Endothelial cell of umbilical vein (primary cell): ENCODE data around the gene FAM193B.

Experiments used
- EZH2 ChIP-seq: IDR thresholded peaks from 2 replicates; pipeline ENCODE4 v1.6.1; 2012; ENCODE audit warnings: borderline replicate concordance, low read depth, mild to moderate bottlenecking, moderate library complexity, low read length, inconsistent platforms; ENCODE audit not compliant: severe bottlenecking
- FOS ChIP-seq: IDR thresholded peaks from 2 replicates; pipeline ENCODE4 v1.6.1; 2011; ENCODE audit warnings: mild to moderate bottlenecking, low read length, moderate library complexity, borderline replicate concordance; ENCODE audit not compliant: insufficient read depth
- JUN ChIP-seq: IDR thresholded peaks from 2 replicates; pipeline ENCODE4 v1.6.1; 2011; ENCODE audit warnings: borderline replicate concordance, low read depth; ENCODE audit not compliant: insufficient read length, insufficient read depth
- POLR2A ChIP-seq: IDR thresholded peaks from 2 replicates; pipeline ENCODE4 v1.6.1; 2012; ENCODE audit warnings: low read depth, mild to moderate bottlenecking, control low read depth, low read length
- POLR2AphosphoS5 ChIP-seq: IDR thresholded peaks from 2 replicates; pipeline ENCODE4 v1.6.1; 2012; ENCODE audit warnings: low read depth, mild to moderate bottlenecking, control low read depth, low read length, moderate library complexity; ENCODE audit not compliant: insufficient read depth
- TF ChIP-seq, protein P1 (sequence below), 2 donors: IDR thresholded peaks; 1 replicate in 1 of 2; 2 replicates in 1 of 2; pipeline ENCODE4 v1.5.1; 2011; ENCODE audit warnings: low read length in 2 of 2, mild to moderate bottlenecking in 2 of 2, moderate library complexity in 2 of 2, control low read depth in 1 of 2, inconsistent platforms in 1 of 2, low read depth in 1 of 2; ENCODE audit not compliant: insufficient read depth in 1 of 2; ENCODE audit errors: extremely low read depth in 1 of 2

DNA sequence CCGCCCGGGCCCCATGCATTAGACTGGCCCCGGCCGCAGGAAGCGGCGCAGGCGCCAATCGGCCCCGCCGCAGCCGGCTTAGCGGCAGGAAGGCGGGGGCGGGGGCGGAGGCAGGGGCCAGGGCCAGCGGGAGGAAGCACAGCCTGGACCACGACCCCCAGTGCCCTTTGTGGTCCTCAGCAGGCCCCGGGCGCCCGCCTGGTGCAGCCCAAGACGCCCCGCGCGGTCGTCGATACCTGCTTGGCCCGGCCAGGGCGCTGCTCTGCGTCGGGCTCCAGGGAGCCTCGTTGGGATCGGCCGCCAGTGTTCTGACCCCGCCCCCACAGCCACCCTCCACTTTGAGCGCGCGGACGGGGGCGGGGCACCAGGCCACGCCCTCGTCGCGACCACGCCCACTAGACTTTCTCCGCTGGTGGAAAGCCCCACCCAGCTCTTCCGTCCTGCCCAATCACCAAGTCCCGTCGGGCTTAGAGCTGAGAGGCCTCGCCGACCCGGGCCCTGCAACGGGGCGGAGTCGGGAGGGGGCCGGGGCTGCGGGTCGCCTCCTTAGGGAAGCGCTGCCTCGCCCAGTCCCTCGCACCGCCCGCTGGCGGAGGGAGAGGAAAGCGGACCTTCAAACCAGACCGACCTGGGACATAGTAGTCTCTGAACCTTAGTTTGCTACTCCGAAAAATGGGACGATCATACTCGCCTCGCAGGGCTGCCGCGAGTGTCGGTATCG is 56.9 kb downstream of the FAM193B start, which contains the start of gene PDLIM7:
- TF ChIP-seq, protein P1, sequence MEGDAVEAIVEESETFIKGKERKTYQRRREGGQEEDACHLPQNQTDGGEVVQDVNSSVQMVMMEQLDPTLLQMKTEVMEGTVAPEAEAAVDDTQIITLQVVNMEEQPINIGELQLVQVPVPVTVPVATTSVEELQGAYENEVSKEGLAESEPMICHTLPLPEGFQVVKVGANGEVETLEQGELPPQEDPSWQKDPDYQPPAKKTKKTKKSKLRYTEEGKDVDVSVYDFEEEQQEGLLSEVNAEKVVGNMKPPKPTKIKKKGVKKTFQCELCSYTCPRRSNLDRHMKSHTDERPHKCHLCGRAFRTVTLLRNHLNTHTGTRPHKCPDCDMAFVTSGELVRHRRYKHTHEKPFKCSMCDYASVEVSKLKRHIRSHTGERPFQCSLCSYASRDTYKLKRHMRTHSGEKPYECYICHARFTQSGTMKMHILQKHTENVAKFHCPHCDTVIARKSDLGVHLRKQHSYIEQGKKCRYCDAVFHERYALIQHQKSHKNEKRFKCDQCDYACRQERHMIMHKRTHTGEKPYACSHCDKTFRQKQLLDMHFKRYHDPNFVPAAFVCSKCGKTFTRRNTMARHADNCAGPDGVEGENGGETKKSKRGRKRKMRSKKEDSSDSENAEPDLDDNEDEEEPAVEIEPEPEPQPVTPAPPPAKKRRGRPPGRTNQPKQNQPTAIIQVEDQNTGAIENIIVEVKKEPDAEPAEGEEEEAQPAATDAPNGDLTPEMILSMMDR (IDR thresholded peaks at IDR 0.05; ENCODE audit: extremely low read depth in 1 of 2, insufficient read depth in 1 of 2, low read depth in 1 of 2, low read length in 2 of 2): no peak
- TF ChIP-seq POLR2A: peak; percentile 99
- peak; percentile 99 for TF ChIP-seq POLR2AphosphoS5
- TF ChIP-seq JUN: no peak
- TF ChIP-seq EZH2: no peak
- TF ChIP-seq FOS: no peak
